Measurements from ENCODE around the gene GRHPR. TPM values are rescaled to one million over a fixed set of nuclear protein-coding genes. Genes with fewer than 3 reads are reported as not detected.

GRHPR gene
- total RNA-seq, 4 donors from 2014 or later = 135 to 143 (median 138) TPM

- Histone ChIP-seq H3K4me1 (no peaks in the 10 kb centered on the region), H3K9me3 (no peaks in the 10 kb centered on the region), H3K4me3 (no peak overlapping the region), H3K36me3 (no peaks in the 10 kb centered on the region), H3K27me3 (no peaks in the 10 kb centered on the region), H3K27ac (replicated peaks in 1 of 4) (no peak overlapping the region)
- DNase-seq (ENCODE audit: extremely low spot score) = no peak
- intact Hi-C loops (cut with DNase I) = no loop called here
- WGBS = 94% methylated on average over 6 of the region's 7 CpGs
- no peak for TF ChIP-seq CTCF (IDR thresholded peaks at IDR 0.05)
- no peak for TF ChIP-seq POLR2AphosphoS5 (IDR thresholded peaks at IDR 0.05)
- no peak for TF ChIP-seq POLR2A (IDR thresholded peaks at IDR 0.05; ENCODE audit: low read depth)
Measured at GRCh38 chr9:37398464-37399025, 24.0 kb upstream of the GRHPR start.

- Histone ChIP-seq H3K4me1 (no peaks in the 10 kb centered on the region), H3K27me3 (no peaks in the 10 kb centered on the region), H3K36me3 (no peaks in the 10 kb centered on the region), H3K27ac (replicated peaks in 1 of 4) (no peak overlapping the region), H3K9me3 (no peaks in the 10 kb centered on the region), H3K4me3 (no peak overlapping the region)
- intact Hi-C loops (cut with DNase I) = no loop called here
- 67% methylated on average over 2 of the region's 2 CpGs for WGBS
- no peak for DNase-seq (ENCODE audit: extremely low spot score)
- TF ChIP-seq POLR2AphosphoS5 (IDR thresholded peaks at IDR 0.05) = no peak
- TF ChIP-seq POLR2A (IDR thresholded peaks at IDR 0.05; ENCODE audit: low read depth) = no peak
- TF ChIP-seq CTCF (IDR thresholded peaks at IDR 0.05) = no peak
- no peak for TF ChIP-seq EP300 (IDR thresholded peaks at IDR 0.05)
Measured at GRCh38 chr9:37399336-37399735, 23.2 kb upstream of the GRHPR start.

GRCh38 chr9:37404590-37404989, 17.9 kb upstream of the GRHPR start:
- no peaks in the 10 kb centered on the region for H3K9me3 ChIP-seq
- no peak for DNase-seq (ENCODE audit: extremely low spot score)
- H3K27ac ChIP-seq (replicated peaks in 1 of 4) = no peak overlapping the region
- H3K27me3 ChIP-seq = no peaks in the 10 kb centered on the region
- WGBS = 87% methylated on average over 9 of the region's 9 CpGs
- no peaks in the 10 kb centered on the region for H3K4me1 ChIP-seq
- intact Hi-C loops (cut with DNase I) = no loop called here
- H3K4me3 ChIP-seq = no peak overlapping the region
- H3K36me3 ChIP-seq = no peaks in the 10 kb centered on the region
- TF ChIP-seq POLR2AphosphoS5 (IDR thresholded peaks at IDR 0.05) (no peak), CTCF (IDR thresholded peaks at IDR 0.05) (no peak), EP300 (IDR thresholded peaks at IDR 0.05) (no peak), POLR2A (IDR thresholded peaks at IDR 0.05; ENCODE audit: low read depth) (no peak)

GRCh38 chr9:37405350-37405749, 17.1 kb upstream of the GRHPR start:
- DNase-seq (ENCODE audit: extremely low spot score) = no peak
- H3K36me3 ChIP-seq = no peaks in the 10 kb centered on the region
- intact Hi-C loops (cut with DNase I) = no loop called here
- no peaks in the 10 kb centered on the region for H3K9me3 ChIP-seq
- H3K27me3 ChIP-seq = no peaks in the 10 kb centered on the region
- no peak overlapping the region for H3K4me3 ChIP-seq
- H3K27ac ChIP-seq (replicated peaks in 1 of 4) = no peak overlapping the region
- WGBS = 69% methylated on average over 3 of the region's 3 CpGs
- TF ChIP-seq EP300 (IDR thresholded peaks at IDR 0.05) (no peak), CTCF (IDR thresholded peaks at IDR 0.05) (no peak), POLR2AphosphoS5 (IDR thresholded peaks at IDR 0.05) (no peak), POLR2A (IDR thresholded peaks at IDR 0.05; ENCODE audit: low read depth) (no peak)
- H3K4me1 ChIP-seq = no peaks in the 10 kb centered on the region

GRCh38 chr9:37405764-37406380, 16.6 kb upstream of the GRHPR start:
- 92% methylated on average over 10 of the region's 10 CpGs for WGBS
- H3K27me3 ChIP-seq = no peaks in the 10 kb centered on the region
- no peak for DNase-seq (ENCODE audit: extremely low spot score)
- no peak overlapping the region for H3K27ac ChIP-seq (replicated peaks in 1 of 4)
- no peaks in the 10 kb centered on the region for H3K36me3 ChIP-seq
- H3K9me3 ChIP-seq = no peaks in the 10 kb centered on the region
- TF ChIP-seq POLR2AphosphoS5 (IDR thresholded peaks at IDR 0.05) (no peak), CTCF (IDR thresholded peaks at IDR 0.05) (no peak), POLR2A (IDR thresholded peaks at IDR 0.05; ENCODE audit: low read depth) (no peak), EP300 (IDR thresholded peaks at IDR 0.05) (no peak)
- no peak overlapping the region for H3K4me3 ChIP-seq
- no peaks in the 10 kb centered on the region for H3K4me1 ChIP-seq
- intact Hi-C loops (cut with DNase I) = no loop called here

Measured in esophagus muscularis mucosa (tissue), 4 donors.